PC-3 (cell line): ENCODE measurements around the gene CDH13. TPM values are rescaled to one million over a fixed set of nuclear protein-coding genes. Genes with fewer than 3 reads are reported as not detected.

Source experiments
- ATAC-seq: fragments of 200-7000 bp; cut with Tn5 transposase; 2 replicates; pipeline ENCODE4 v1.9.1; 2020; ENCODE audit warnings: mild to moderate bottlenecking, moderate library complexity
- BruUV-seq: library from RNA; stranded (reverse); fragments of 400-500 nt; replicated peaks from 2 replicates; lab custom pipeline; 2021; lab: Mats Ljungman, UMichigan
- CTCF ChIA-PET: fragments of 300-600 bp; sonication (Branson Sonifier 250); formaldehyde crosslinking; loops from one replicate; lab custom pipeline; 2022; ENCODE audit warnings: antibody characterized with exemption; lab: Charles Lee
- POLR2A ChIA-PET: fragments of 300-600 bp; sonication (Branson Sonifier 250); formaldehyde crosslinking; loops from one replicate; lab custom pipeline; 2022; ENCODE audit warnings: antibody characterized with exemption; ENCODE audit not compliant: unreplicated experiment; lab: Charles Lee
- DNase-seq: peaks from one replicate; pipeline ENCODE4 v3.0.0-alpha.2; 2015
- H2AFZ ChIP-seq: fragments of 300-600 bp; sonication (generic); 2 replicates; pipeline ENCODE4 v1.6.0; 2016; ENCODE audit warnings: antibody characterized with exemption, low read length
- H3F3A ChIP-seq: fragments of 300-600 bp; sonication (generic); one replicate; pipeline ENCODE4 v1.6.0; 2017; ENCODE audit warnings: antibody characterized with exemption, low read length, control low read depth, mild to moderate bottlenecking; ENCODE audit not compliant: unreplicated experiment
- H3K27ac ChIP-seq: fragments of 300-600 bp; sonication (generic); 2 replicates; pipeline ENCODE4 v1.5.1; 2016; ENCODE audit warnings: mild to moderate bottlenecking, low read length
- H3K27me3 ChIP-seq: fragments of 300-600 bp; sonication (generic); 2 replicates; pipeline ENCODE4 v1.6.1; 2016; ENCODE audit warnings: low read length, mixed read lengths
- H3K36me3 ChIP-seq: fragments of 300-600 bp; sonication (generic); 2 replicates; pipeline ENCODE4 v1.6.1; 2016; ENCODE audit warnings: low read depth, mixed run types, low read length, mixed read lengths
- H3K4me1 ChIP-seq: fragments of 300-600 bp; sonication (generic); 2 replicates; pipeline ENCODE4 v1.5.1; 2016; ENCODE audit warnings: low read length; ENCODE audit not compliant: insufficient read depth
- H3K4me2 ChIP-seq: fragments of 300-600 bp; sonication (generic); 2 replicates; pipeline ENCODE4 v1.6.0; 2016; ENCODE audit warnings: low read length
- H3K4me3 ChIP-seq: fragments of 300-600 bp; sonication (generic); 2 replicates; pipeline ENCODE4 v1.5.1; 2016; ENCODE audit warnings: mild to moderate bottlenecking, low read length, mixed read lengths
- H3K79me2 ChIP-seq: fragments of 300-600 bp; sonication (generic); 2 replicates; pipeline ENCODE4 v1.6.1; 2017; ENCODE audit warnings: low read length, mixed read lengths
- H3K9ac ChIP-seq: fragments of 300-600 bp; sonication (generic); 2 replicates; pipeline ENCODE4 v1.6.0; 2016; ENCODE audit warnings: mild to moderate bottlenecking, low read length
- H3K9me2 ChIP-seq: fragments of 300-600 bp; sonication (generic); replicated peaks from 2 replicates; pipeline ENCODE4 v1.6.1; 2016; ENCODE audit warnings: mixed run types, low read length, mixed read lengths
- H3K9me3 ChIP-seq: fragments of 300-600 bp; sonication (generic); 2 replicates; pipeline ENCODE4 v1.6.1; 2016; ENCODE audit warnings: low read length, mixed read lengths
- H4K20me1 ChIP-seq: fragments of 300-600 bp; sonication (generic); 2 replicates; pipeline ENCODE4 v1.6.1; 2016; ENCODE audit warnings: low read length, mixed read lengths
- CTCF ChIP-seq: fragments of 300-600 bp; sonication (generic); conservative IDR thresholded peaks from 2 replicates; pipeline ENCODE4 v1.5.1; 2017; ENCODE audit warnings: antibody characterized with exemption, low read depth, mild to moderate bottlenecking, low read length
- EZH2 ChIP-seq: fragments of 300-600 bp; sonication (generic); IDR thresholded peaks from one replicate; pipeline ENCODE4 v1.6.1; 2017; ENCODE audit warnings: antibody characterized with exemption, mild to moderate bottlenecking, low read length; ENCODE audit not compliant: unreplicated experiment
- EZH2phosphoT487 ChIP-seq: fragments of 300-600 bp; sonication (generic); IDR thresholded peaks from 2 replicates; pipeline ENCODE4 v1.6.1; 2018; ENCODE audit warnings: mild to moderate bottlenecking, antibody characterized with exemption, low read length, borderline replicate concordance
- intact Hi-C: fragments of 100-400 bp; cut with micrococcal nuclease; formaldehyde crosslinking; loops from 2 replicates; pipeline ENCODE4 v1.9.0; 2023
- total RNA-seq: library from RNA; depleted of rRNA; stranded (reverse); fragments of >200 nt; gene quantifications from 2 replicates; pipeline ENCODE4 v1.2.3, GENCODE V29; 2014

Gene CDH13
- total RNA-seq, 1 experiment from 2014 or later = 0.36 TPM

- intact Hi-C loops = no loop called here
- ATAC-seq (no peak), DNase-seq (no peak)
- Histone ChIP-seq H3F3A (no peaks in the 10 kb centered on the region), H2AFZ (no peak overlapping the region), H3K79me2 (no peaks in the 10 kb centered on the region), H4K20me1 (no peaks in the 10 kb centered on the region), H3K36me3 (no peaks in the 10 kb centered on the region), H3K27ac (no peak overlapping the region), H3K4me1 (no peaks in the 10 kb centered on the region), H3K27me3 (peaks cover 16% of the 10 kb centered on the region), H3K4me2 (no peak overlapping the region), H3K9me3 (no peaks in the 10 kb centered on the region), H3K9ac (no peak overlapping the region), H3K4me3 (no peak overlapping the region), H3K9me2 (no peaks in the 10 kb centered on the region)
- ChIA-PET CTCF (no interaction called here), POLR2A (no interaction called here)
- BruUV-seq = no TSS peak
- no peak for TF ChIP-seq EZH2phosphoT487
- no peak for TF ChIP-seq CTCF
- TF ChIP-seq EZH2 = no peak
Observed at GRCh38 chr16:83603723-83604570, 977.2 kb downstream of the CDH13 start.

- ATAC-seq = no peak
- Histone ChIP-seq H3K9ac (no peak overlapping the region), H3K4me2 (no peak overlapping the region), H3K4me1 (no peaks in the 10 kb centered on the region), H3K4me3 (no peak overlapping the region), H3K79me2 (no peaks in the 10 kb centered on the region), H2AFZ (no peak overlapping the region), H3K36me3 (no peaks in the 10 kb centered on the region), H3K27me3 (peaks cover 3% of the 10 kb centered on the region; the same call in 1 of the 2 replicates), H3K9me2 (no peaks in the 10 kb centered on the region), H3K9me3 (no peaks in the 10 kb centered on the region), H3F3A (no peaks in the 10 kb centered on the region), H4K20me1 (no peaks in the 10 kb centered on the region), H3K27ac (no peak overlapping the region)
- no peak for DNase-seq
- no peak for TF ChIP-seq EZH2phosphoT487
- no peak for TF ChIP-seq CTCF
- TF ChIP-seq EZH2 = no peak
- POLR2A ChIA-PET = no interaction called here
- BruUV-seq = no TSS peak
- intact Hi-C loops = no loop called here
- CTCF ChIA-PET = no interaction called here
Observed at GRCh38 chr16:83606486-83607030, 979.8 kb downstream of the CDH13 start.

- no peak overlapping the region for H3K4me3 ChIP-seq
- TF ChIP-seq CTCF (no peak), EZH2phosphoT487 (no peak), EZH2 (no peak)
- 0 out of 2 replicates have a peak, but pooled peaks cover 3% of the 10 kb centered on the region for H3K27me3 ChIP-seq
- no peak for ATAC-seq
- no peak for DNase-seq
- no peaks in the 10 kb centered on the region for H3K36me3 ChIP-seq
- ChIA-PET POLR2A (no interaction called here), CTCF (no interaction called here)
- intact Hi-C loops = no loop called here
- no peaks in the 10 kb centered on the region for H3K9me3 ChIP-seq
- H3K9me2 ChIP-seq = no peaks in the 10 kb centered on the region
- no peaks in the 10 kb centered on the region for H3K4me1 ChIP-seq
- no peaks in the 10 kb centered on the region for H4K20me1 ChIP-seq
- H3K79me2 ChIP-seq = no peaks in the 10 kb centered on the region
- H3K27ac ChIP-seq = no peak overlapping the region
- no peak overlapping the region for H2AFZ ChIP-seq
- H3F3A ChIP-seq = no peaks in the 10 kb centered on the region
- H3K9ac ChIP-seq = no peak overlapping the region
- BruUV-seq = no TSS peak
- H3K4me2 ChIP-seq = no peak overlapping the region
Observed at GRCh38 chr16:83609178-83609577, 982.4 kb downstream of the CDH13 start.
